Peyer's patch (tissue), 4 donors: Measurements from ENCODE around the gene CECR2. TPM values are rescaled to one million over a fixed set of nuclear protein-coding genes. Genes with fewer than 3 reads are reported as not detected.

Source experiments
- DNase-seq, 3 donors: peaks; one replicate each; pipeline ENCODE4 v3.0.0-alpha.2; 2017 to 2019
- H3K27ac ChIP-seq, 4 donors: fragments of 200-600 bp; sonication (generic); one replicate each; pipeline ENCODE4 v1.5.1; 2016 to 2019
- H3K27me3 ChIP-seq, 2 donors: fragments of 200-600 bp; sonication (generic); one replicate each; pipeline ENCODE4 v1.5.1; 2019
- H3K36me3 ChIP-seq, 3 donors: fragments of 200-600 bp; sonication (generic); one replicate each; pipeline ENCODE4 v1.5.1; 2016 to 2019
- H3K4me1 ChIP-seq, 4 donors: fragments of 200-600 bp; sonication (generic); one replicate each; pipeline ENCODE4 v1.5.1; 2016 to 2019
- H3K4me3 ChIP-seq, 4 donors: fragments of 200-600 bp; sonication (generic); 1 replicate in 3 of 4; 2 replicates in 1 of 4; pipeline ENCODE4 v1.5.1; 2016 to 2019; ENCODE audit warnings: mild to moderate bottlenecking in 1 of 4
- H3K9me3 ChIP-seq, 4 donors: fragments of 200-600 bp; sonication (generic); one replicate each; pipeline ENCODE4 v1.5.1; 2016 to 2019; ENCODE audit warnings: mild to moderate bottlenecking in 1 of 4
- POLR2A ChIP-seq, 2 donors: fragments of 450-650 bp; IDR thresholded peaks; one replicate each; pipeline ENCODE4 v1.5.1; 2017; ENCODE audit warnings: antibody characterized with exemption in 2 of 2, mild to moderate bottlenecking in 2 of 2, moderate library complexity in 2 of 2
- total RNA-seq, 4 donors: library from RNA; depleted of rRNA; stranded (reverse); fragments of >200 nt; gene quantifications; one replicate each; pipeline ENCODE4 v1.1.0, GENCODE V29; 2016
- TF ChIP-seq, protein P1 (sequence below), 6 experiments: fragments of 450-650 bp in 4 of 6; fragments of 200-600 bp in 2 of 6; sonication (generic) in 1 of 6; IDR thresholded peaks; one replicate each; pipeline ENCODE4 v1.5.1; 2017 to 2019; ENCODE audit warnings: antibody characterized with exemption in 6 of 6, mild to moderate bottlenecking in 3 of 6, moderate library complexity in 1 of 6

Gene CECR2
- total RNA-seq, 4 donors from 2014 or later, result 0.18 to 5.0 (median 0.69) TPM

DNA sequence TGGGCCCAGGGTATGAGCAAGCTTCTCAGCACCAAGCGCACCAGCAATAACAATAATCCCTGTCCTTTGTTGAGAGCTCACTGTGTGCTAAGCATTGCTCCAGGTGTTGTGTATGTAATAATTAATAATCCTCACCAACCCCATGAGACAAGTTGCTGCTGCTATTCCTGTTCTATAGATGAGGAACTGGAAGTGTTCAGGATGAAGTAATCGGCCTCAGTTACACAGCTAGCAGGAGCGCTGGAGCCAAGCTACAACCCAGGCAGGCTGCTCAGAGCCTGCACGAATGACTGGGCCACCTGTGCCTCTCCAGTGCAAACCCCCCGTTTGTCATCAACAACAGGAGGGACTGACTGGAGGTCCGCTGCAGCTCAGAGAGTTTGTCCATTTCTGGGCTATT is 35.2 kb upstream of the CECR2 start:
- Histone ChIP-seq H3K4me1 (no peaks in the 10 kb centered on the region), H3K27me3 (no peaks in the 10 kb centered on the region), H3K27ac (no peak overlapping the region), H3K36me3 (no peaks in the 10 kb centered on the region), H3K4me3 (no peak overlapping the region), H3K9me3 (no peaks in the 10 kb centered on the region)
- no peak for DNase-seq
- TF ChIP-seq, protein P1, sequence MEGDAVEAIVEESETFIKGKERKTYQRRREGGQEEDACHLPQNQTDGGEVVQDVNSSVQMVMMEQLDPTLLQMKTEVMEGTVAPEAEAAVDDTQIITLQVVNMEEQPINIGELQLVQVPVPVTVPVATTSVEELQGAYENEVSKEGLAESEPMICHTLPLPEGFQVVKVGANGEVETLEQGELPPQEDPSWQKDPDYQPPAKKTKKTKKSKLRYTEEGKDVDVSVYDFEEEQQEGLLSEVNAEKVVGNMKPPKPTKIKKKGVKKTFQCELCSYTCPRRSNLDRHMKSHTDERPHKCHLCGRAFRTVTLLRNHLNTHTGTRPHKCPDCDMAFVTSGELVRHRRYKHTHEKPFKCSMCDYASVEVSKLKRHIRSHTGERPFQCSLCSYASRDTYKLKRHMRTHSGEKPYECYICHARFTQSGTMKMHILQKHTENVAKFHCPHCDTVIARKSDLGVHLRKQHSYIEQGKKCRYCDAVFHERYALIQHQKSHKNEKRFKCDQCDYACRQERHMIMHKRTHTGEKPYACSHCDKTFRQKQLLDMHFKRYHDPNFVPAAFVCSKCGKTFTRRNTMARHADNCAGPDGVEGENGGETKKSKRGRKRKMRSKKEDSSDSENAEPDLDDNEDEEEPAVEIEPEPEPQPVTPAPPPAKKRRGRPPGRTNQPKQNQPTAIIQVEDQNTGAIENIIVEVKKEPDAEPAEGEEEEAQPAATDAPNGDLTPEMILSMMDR (IDR thresholded peaks at IDR 0.05), result no peak
- TF ChIP-seq POLR2A (IDR thresholded peaks at IDR 0.05), result no peak

DNA sequence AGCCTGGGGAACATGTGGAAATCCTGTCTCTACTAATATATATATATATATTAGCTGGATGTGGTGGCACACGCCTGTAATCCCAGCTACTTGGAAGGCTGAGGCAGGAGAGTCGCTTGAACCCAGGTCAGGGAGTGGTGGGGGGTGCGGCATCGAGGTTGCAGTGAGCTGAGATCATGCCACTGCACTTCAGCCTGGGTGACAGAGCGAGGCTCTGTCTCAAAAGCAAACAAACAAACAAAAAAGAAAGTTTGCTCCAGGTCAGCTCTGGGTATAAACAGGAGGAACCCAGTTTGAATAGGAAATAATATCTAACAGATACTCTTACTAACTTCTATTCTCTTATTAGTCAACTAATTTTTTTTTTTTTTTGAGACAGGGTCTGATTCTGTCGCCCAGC is 34.3 kb upstream of the CECR2 start:
- Histone ChIP-seq H3K9me3 (no peaks in the 10 kb centered on the region), H3K27me3 (no peaks in the 10 kb centered on the region), H3K27ac (no peak overlapping the region), H3K4me3 (no peak overlapping the region), H3K36me3 (no peaks in the 10 kb centered on the region), H3K4me1 (no peaks in the 10 kb centered on the region)
- no peak for TF ChIP-seq POLR2A (IDR thresholded peaks at IDR 0.05)
- TF ChIP-seq, protein P1 (IDR thresholded peaks at IDR 0.05), result no peak
- DNase-seq, result no peak

DNA sequence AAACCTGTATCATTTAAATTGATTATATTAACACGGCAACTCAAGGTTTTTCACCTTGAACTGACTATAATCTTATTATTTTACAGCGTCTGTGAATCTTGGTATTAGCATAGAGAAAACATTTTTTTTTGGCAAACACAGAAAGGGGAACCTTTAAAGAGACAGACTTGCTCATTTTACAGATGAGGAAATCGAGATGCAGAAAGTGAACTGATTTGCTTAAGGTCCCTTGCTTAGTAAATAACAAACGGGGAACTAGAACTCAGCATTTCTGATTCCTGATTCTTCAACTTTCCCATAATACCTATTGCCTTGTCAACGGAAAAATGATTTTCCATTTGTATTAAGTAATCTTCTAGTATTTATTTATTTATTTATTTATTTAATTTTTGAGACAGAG is 33.2 kb upstream of the CECR2 start:
- no peak for DNase-seq
- no peaks in the 10 kb centered on the region for H3K4me1 ChIP-seq
- H3K27ac ChIP-seq, result no peak overlapping the region
- no peaks in the 10 kb centered on the region for H3K27me3 ChIP-seq
- H3K36me3 ChIP-seq, result no peaks in the 10 kb centered on the region
- no peak for TF ChIP-seq POLR2A (IDR thresholded peaks at IDR 0.05)
- TF ChIP-seq, protein P1 (IDR thresholded peaks at IDR 0.05), result no peak
- no peaks in the 10 kb centered on the region for H3K9me3 ChIP-seq
- no peak overlapping the region for H3K4me3 ChIP-seq

DNA sequence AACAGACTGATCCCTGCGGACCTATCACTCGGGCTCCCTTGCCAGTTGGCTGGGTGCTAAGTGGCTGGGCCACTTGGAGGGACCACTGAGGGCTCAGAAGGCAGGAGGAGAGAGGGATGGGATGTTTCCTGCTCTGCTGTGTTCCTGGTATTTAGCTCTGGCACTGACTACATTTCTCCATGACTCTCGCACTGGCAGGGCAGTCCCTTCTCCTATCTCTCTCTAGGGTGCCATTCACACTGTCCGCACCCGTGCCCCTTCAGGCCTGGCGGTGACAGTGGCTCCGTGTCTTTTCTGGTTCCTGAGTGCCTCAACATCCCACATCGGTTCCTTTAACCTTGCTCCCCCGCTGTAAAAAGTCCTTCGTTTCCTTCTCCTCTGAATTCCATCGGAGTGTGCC is 31.6 kb upstream of the CECR2 start:
- no peaks in the 10 kb centered on the region for H3K27me3 ChIP-seq
- TF ChIP-seq, protein P1 (IDR thresholded peaks at IDR 0.05), result no peak
- no peak for TF ChIP-seq POLR2A (IDR thresholded peaks at IDR 0.05)
- H3K4me1 ChIP-seq, result no peaks in the 10 kb centered on the region
- DNase-seq, result no peak
- H3K9me3 ChIP-seq, result no peaks in the 10 kb centered on the region
- H3K27ac ChIP-seq, result no peak overlapping the region
- H3K36me3 ChIP-seq, result no peaks in the 10 kb centered on the region
- H3K4me3 ChIP-seq, result no peak overlapping the region

DNA sequence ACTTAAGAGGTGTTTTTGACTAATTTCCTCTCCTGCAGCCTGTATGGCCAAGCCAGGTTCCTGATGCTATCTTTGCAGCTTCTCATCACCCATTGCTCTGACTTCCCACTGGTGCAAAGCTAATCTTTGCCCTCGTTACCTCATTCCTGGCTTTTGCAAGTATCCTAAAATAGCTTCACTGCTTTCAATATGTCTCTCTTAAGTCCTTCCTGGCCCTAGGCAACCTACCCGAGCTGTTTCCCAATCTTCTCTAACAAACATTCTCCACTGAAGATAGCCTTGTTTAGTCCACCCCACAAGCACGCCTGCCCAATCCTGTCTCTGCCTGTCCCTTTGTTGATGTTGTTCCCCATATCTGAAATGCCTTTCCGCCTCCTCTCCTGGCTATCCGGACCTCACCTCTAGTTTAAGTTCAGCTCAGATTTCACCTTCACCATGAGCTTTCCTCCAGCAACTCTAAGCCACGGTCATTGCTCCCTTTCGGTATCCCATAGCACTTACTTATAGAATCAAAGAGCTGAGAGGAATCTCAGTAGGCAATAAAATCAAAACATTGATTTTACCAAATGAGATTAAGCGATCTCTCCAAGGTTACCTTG is 30.1 kb upstream of the CECR2 start:
- Histone ChIP-seq H3K27me3 (no peaks in the 10 kb centered on the region), H3K27ac (no peak overlapping the region), H3K4me1 (no peaks in the 10 kb centered on the region), H3K36me3 (no peaks in the 10 kb centered on the region), H3K4me3 (no peak overlapping the region), H3K9me3 (no peaks in the 10 kb centered on the region)
- DNase-seq, result no peak
- TF ChIP-seq, protein P1 (IDR thresholded peaks at IDR 0.05), result no peak
- TF ChIP-seq POLR2A (IDR thresholded peaks at IDR 0.05), result no peak

DNA sequence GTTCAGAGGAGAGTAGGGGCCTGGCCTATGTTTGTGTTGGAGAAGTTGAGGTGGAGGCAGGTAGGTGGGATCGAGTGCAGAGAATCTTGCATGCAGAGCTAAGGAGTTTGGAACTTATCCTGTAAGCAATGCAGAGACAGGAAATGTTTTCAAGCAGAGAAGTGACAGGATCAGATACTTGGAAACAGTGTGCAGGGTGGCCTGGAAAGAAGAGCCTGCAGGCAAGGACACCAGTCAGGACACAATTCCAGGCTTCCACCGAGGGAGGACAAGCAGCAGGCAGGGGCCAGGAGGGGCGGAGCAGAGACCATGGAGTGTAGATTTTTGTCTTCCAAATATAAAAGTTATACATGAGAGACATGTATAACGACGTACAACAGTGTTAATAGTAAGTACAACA is 26.9 kb upstream of the CECR2 start:
- H3K27ac ChIP-seq, result no peak overlapping the region
- no peaks in the 10 kb centered on the region for H3K36me3 ChIP-seq
- H3K4me3 ChIP-seq, result no peak overlapping the region
- no peak for DNase-seq
- no peaks in the 10 kb centered on the region for H3K4me1 ChIP-seq
- no peaks in the 10 kb centered on the region for H3K27me3 ChIP-seq
- TF ChIP-seq POLR2A (IDR thresholded peaks at IDR 0.05), result no peak
- TF ChIP-seq, protein P1 (IDR thresholded peaks at IDR 0.05), result no peak
- H3K9me3 ChIP-seq, result no peaks in the 10 kb centered on the region
